Measurements from ENCODE around the gene ALDH18A1.
"Not testable (repeated sequence)": the region's sequence is repeated elsewhere in the genome, so short reads cannot be mapped to it uniquely, and the experiment has no call there.

The ALDH18A1 gene

DNA sequence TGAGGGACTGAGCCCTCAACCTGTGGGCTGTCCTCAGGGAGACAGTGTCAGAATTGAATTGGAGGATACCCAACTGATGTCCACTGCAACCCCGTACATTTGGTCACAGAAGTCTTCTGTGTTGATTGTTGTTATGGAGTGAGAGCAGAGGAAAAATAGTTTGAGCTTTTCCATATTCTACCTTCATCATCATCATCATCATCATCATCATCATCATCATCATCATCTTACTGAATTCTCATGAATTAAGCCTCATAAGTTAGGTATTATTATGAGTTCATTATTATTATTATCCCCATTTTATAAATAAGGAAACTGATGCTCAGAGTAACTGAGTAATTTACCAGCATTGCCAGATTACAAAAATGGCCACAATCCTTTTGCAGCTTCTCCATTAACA, 8.4 kb downstream of the ALDH18A1 start:
- no peak for DNase-seq (ENCODE audit: low spot score)

- no peak for DNase-seq (ENCODE audit: low spot score)
Measured at GRCh38 chr10:95646160-95646559, 10.4 kb downstream of the ALDH18A1 start.

DNA sequence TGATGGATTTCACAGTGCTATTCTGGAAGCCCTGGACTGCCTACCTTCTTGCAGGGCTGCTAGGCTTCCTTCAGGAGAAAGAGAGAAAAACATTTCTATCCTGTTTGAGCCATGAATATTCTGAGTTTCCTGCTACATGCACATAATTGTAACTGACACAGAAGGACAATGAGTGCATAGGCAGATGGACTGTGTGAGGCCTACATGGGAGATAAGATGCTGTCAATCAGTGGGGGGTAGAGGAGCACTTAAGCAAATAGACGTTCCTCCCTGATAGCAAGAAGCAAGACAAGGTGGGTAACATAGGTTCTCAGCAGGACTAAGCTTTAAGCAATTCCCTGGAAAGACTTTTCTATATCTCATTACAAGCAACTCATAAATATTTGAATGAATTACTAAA, 11.6 kb downstream of the ALDH18A1 start:
- DNase-seq (ENCODE audit: low spot score): no peak

- DNase-seq (ENCODE audit: low spot score): no peak
Measured at GRCh38 chr10:95640891-95641315, 15.6 kb downstream of the ALDH18A1 start.

- DNase-seq (ENCODE audit: low spot score): no peak
Measured at GRCh38 chr10:95637911-95638310, 18.6 kb downstream of the ALDH18A1 start.

GRCh38 chr10:95637140-95637539, 19.4 kb downstream of the ALDH18A1 start:
- DNase-seq (ENCODE audit: low spot score): no peak

- DNase-seq (ENCODE audit: low spot score): no peak
Measured at GRCh38 chr10:95635319-95635733, 21.2 kb downstream of the ALDH18A1 start.

- DNase-seq (ENCODE audit: low spot score): no peak
Measured at GRCh38 chr10:95628786-95629185, 27.7 kb downstream of the ALDH18A1 start.

GRCh38 chr10:95626500-95626899, 30.0 kb downstream of the ALDH18A1 start:
- no peak for DNase-seq (ENCODE audit: low spot score)

- not testable (repeated sequence) for DNase-seq (ENCODE audit: low spot score)
Measured at GRCh38 chr10:95620415-95620814, 36.1 kb downstream of the ALDH18A1 start.

- no peak for DNase-seq (ENCODE audit: low spot score)
Measured at GRCh38 chr10:95618101-95618500, 38.4 kb downstream of the ALDH18A1 start.

- no peak for DNase-seq (ENCODE audit: low spot score)
Measured at GRCh38 chr10:95616446-95616845, 40.1 kb downstream of the ALDH18A1 start.

- DNase-seq (ENCODE audit: low spot score): no peak
Measured at GRCh38 chr10:95613330-95613729, 43.2 kb downstream of the ALDH18A1 start.

DNA sequence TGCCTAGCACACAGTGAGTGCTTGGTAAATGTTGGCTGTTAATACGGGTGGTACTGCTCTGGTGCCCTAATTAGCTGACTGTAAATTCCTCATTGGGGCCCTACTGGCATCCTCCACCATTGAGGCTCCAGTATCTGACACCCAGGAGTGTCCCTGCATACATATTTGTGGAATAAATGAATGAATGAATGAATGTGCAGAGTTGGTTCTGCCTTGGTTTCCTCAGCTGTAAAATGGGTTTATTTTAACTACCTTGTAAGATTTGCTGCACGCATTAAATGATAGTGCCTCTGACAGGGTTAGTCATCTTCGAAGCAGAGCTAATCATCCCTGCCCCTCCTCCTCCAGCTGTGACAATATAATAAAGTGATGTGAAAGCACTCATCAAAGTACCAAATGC, 45.8 kb downstream of the ALDH18A1 start:
- DNase-seq (ENCODE audit: low spot score): no peak

DNA sequence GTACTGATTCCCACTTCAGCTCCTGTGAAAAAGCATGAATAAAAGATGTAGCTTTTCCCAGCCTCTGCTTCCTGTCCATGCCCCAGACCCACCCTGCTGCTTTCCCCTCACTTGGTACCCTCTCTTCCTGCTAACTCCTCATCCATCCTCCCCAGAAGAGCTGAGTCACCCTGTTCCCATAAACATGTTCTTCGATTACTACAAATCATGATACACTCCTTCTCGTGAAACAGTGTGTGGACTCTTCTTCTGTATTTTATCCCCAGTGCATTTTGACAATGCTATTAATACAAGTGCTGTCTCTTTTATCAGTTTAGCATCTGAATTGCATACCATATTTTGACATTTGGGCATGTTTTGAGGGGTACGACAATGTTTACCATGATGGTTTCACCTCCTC, 49.6 kb downstream of the ALDH18A1 start:
- no peak for DNase-seq (ENCODE audit: low spot score)

DNA sequence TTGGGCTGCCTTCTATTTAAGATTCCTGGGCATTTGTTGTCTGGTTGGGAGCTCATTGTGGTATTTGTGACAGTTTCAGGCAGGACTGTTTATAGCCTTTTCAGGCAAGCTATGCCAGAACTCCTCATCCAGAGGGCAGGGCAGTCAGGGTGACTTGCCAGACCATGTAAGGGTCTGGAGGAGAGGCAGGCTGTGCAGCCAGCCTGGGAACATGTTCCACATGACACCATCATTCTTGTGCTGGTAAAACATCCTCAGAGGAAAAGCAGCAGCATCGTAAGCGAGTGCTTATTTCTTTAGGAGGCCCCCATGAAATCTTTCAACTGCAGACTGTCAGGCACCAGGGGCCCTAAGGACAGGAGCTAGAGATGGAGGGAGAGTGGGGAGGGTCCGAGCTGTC, 51.3 kb downstream of the ALDH18A1 start:
- peak; percentile 13 for DNase-seq (ENCODE audit: low spot score)

DNA sequence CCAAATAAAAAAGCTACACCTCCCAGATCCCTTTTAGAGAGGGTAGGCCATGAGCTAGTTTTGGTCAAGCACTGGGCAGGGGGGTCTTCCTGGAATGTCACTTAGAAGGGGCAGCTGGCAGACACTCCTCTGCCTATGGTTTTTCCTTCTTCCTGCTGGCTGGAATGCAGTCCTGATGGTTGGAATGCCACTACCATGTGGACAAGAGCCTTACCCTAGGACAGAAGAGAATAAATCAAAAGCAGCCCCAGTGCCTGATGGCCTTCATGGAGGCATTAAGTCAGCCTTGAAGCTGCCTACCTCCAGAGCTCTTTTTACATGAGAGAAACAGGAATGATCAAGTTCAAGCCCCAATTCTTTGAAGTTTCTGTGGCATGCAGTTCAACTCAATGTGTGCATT, 51.9 kb downstream of the ALDH18A1 start:
- DNase-seq (ENCODE audit: low spot score): no peak

GRCh38 chr10:95602382-95602781, 54.1 kb downstream of the ALDH18A1 start:
- no peak for DNase-seq (ENCODE audit: low spot score)

GRCh38 chr10:95601116-95601719, 55.3 kb downstream of the ALDH18A1 start:
- DNase-seq (ENCODE audit: low spot score): peak; percentile 87

DNA sequence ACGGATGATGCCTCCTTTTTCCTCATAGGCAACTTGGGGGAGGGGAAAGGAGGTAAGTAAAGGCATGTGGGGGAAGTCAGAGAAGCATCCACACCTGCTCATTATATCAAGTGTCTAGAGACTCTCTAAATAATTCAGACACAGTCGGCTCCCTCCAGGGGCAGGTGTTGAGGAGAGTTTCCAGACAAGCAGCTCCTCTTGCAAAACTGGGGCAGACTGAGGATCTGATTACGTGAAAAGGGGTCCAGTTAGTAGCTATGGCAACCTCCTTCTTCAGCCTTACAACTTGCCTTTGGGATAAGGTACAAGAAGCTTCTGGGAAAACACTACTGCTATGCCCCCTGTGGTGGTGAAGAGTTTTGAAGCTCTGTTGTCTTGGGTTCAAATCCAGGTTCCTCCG, 56.4 kb downstream of the ALDH18A1 start:
- no peak for DNase-seq (ENCODE audit: low spot score)

- DNase-seq (ENCODE audit: low spot score): no peak
Measured at GRCh38 chr10:95597788-95598187, 58.7 kb downstream of the ALDH18A1 start.

DNA sequence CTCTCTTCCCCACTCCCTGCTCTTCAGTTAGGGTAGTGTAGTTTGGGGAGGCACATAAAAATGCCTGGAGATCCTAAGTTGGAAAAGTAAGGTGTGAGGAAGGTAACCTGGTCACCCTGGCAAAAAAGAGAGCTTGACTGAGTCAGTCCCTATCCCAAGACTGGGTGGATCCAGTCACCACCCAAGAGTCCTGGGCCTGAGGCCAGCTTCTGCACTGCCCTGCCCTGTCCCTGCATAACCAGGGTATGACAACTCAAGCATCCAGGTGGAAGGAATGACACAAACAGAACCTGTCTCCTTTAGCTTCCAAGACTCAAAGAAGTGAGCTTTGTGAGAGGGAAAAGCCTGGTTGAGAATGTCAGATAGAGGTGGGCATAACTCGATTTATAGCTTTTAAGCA, 68.5 kb downstream of the ALDH18A1 start:
- no peak for DNase-seq (ENCODE audit: low spot score)

DNA sequence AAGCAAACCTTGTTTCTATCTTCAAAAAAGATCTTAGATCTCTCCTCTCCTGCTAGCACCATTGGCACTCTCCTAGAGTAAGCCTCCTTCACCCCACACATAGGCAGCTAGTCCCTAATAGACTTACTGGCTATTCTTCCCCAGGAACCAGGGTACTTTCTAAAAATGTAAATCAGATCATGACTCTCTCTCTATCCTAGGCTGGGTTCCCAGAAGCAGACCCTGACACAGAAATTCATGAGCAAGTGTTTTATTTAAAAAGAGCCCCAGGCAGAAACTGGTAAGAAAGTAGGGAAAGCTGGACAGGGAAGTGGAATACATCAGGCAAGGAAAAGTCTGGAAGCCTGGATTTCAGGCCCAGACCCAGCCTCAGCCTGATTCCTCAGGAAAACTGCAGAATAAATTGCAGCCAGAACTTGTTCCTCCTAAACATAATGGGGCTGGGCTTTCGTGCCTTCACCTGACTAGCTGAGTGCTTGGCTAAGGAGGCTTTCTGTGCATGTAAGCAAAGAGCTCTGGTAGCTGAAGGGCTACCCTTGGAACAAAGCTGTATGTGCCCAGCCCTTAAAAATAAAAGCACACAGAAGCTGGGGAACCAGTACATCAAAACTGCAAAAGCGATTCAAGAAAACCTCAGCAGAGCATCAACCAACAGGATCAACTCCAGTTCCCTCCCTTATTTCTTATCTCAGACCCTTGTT, 76.5 kb downstream of the ALDH18A1 start:
- no peak for DNase-seq (ENCODE audit: low spot score)

- no peak for DNase-seq (ENCODE audit: low spot score)
Measured at GRCh38 chr10:95579292-95579691, 77.2 kb downstream of the ALDH18A1 start.

All from GM03348 (cell line).